Activated naive CD8-positive, alpha-beta T cell (primary cell): ENCODE results near the gene WSCD2.

Experiments
- H3K27ac Mint-ChIP-seq: one replicate; pipeline ENCODE4 v1.8.0; 2021; ENCODE audit warnings: mixed read lengths
- H3K27me3 Mint-ChIP-seq: one replicate; pipeline ENCODE4 v1.8.0; 2021; ENCODE audit warnings: mixed read lengths
- H3K36me3 Mint-ChIP-seq: one replicate; pipeline ENCODE4 v1.8.0; 2021; ENCODE audit warnings: mixed read lengths
- H3K4me1 Mint-ChIP-seq: one replicate; pipeline ENCODE4 v1.8.0; 2021; ENCODE audit warnings: low read depth, mixed read lengths
- H3K4me3 Mint-ChIP-seq: one replicate; pipeline ENCODE4 v1.8.0; 2021; ENCODE audit warnings: mild to moderate bottlenecking, mixed read lengths
- H3K9me3 Mint-ChIP-seq: one replicate; pipeline ENCODE4 v1.8.0; 2021; ENCODE audit warnings: low read depth, mixed read lengths

Gene WSCD2

DNA sequence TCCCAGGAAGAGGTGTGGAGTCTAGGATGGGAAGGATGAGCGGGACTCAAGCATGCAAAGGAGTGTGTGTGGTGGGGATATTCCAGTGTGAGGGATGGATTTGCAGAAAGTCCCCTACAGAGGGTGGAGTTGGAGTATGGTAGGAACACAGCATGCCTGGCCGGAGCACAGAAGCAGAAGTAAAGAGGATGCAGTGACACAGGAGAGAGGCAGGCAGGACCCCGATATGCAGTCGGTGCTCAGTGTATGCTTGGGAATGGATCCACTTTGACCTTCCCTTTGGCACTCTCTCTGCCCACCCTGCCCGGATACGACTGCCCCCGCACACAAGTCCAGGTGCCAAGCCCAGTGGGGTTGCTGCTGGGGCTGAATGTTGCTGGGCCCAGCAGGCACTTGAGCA is 21.3 kb downstream of the WSCD2 start:
- Mint-ChIP-seq H3K4me1 (no peaks in the 10 kb centered on the region), H3K9me3 (no peaks in the 10 kb centered on the region), H3K27ac (no peak overlapping the region), H3K4me3 (no peak overlapping the region), H3K27me3 (peaks cover 17% of the 10 kb centered on the region), H3K36me3 (no peaks in the 10 kb centered on the region)

DNA sequence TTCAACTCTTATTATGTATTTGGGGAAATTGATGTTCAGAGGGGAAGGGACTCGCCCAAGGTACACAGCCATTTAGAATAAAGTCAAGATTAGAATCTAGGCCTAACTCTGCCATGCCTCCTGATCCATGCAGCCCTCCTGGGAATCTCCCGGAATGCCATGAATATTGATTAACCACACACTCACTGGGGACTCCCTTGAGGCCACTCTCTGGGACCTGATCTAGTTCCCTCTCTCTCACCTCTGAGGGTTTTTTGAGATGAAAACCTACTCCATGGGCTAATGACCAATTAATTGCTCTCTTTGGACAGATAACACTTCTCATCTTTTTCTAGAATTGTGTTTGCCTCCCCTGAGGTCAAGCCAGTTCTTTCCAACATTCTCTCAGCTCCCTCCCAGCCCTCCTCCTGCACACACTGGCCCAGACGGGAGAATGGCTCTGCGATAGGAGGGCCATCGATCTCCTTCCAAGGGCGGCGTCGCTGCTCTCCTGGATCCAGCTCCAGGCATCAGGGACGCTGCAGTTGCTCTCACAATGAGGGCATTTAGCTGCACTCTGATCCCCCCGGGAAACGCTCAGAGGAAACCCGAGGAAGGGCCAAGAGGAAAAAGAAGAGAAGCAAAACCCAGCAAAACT is 22.6 kb downstream of the WSCD2 start:
- no peak overlapping the region for H3K27ac Mint-ChIP-seq
- H3K9me3 Mint-ChIP-seq: no peaks in the 10 kb centered on the region
- H3K4me3 Mint-ChIP-seq: no peak overlapping the region
- peaks cover 17% of the 10 kb centered on the region for H3K27me3 Mint-ChIP-seq
- H3K36me3 Mint-ChIP-seq: no peaks in the 10 kb centered on the region
- H3K4me1 Mint-ChIP-seq: no peaks in the 10 kb centered on the region

DNA sequence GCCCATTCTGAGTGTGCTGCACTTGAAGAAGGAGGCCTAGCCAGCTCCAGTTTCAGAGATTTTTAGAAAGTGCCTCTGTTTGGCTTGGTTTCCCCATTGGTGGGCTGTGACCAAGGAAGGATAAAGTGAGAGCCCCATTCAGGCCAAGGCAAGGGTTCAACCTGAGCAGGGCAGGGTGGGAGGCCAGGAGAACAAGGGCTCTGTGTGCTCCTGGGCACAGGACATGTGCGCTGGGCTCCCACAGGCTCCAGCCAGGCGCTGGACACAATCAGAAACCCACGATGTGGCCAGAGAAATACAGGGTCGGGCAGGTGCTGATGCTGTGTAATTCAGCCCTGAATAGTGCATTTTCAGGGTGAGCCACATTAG is 23.1 kb downstream of the WSCD2 start:
- no peak overlapping the region for H3K4me3 Mint-ChIP-seq
- no peaks in the 10 kb centered on the region for H3K9me3 Mint-ChIP-seq
- no peak overlapping the region for H3K27ac Mint-ChIP-seq
- no peaks in the 10 kb centered on the region for H3K36me3 Mint-ChIP-seq
- H3K4me1 Mint-ChIP-seq: no peaks in the 10 kb centered on the region
- H3K27me3 Mint-ChIP-seq: peaks cover 14% of the 10 kb centered on the region

DNA sequence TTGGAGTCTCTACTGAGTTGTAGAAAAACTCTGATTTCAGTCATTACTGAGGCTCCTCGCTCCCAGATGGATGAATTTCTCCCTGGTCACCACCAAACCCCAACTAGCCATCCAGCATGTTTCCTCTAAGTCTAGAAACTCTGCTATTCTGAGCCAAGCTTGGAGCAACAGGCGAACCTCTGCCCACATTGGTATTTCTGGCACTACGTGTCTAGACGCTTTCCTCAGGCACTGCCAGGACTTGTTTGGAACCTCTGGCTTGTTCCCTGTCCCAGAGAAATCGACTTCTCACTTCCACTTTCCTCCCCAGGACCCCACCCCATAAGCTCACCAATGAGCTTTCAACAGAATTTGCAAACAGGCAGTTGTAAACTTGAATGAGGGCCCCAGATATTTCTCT is 27.6 kb downstream of the WSCD2 start:
- Mint-ChIP-seq H3K27ac (no peak overlapping the region), H3K4me3 (no peak overlapping the region), H3K9me3 (no peaks in the 10 kb centered on the region), H3K36me3 (no peaks in the 10 kb centered on the region), H3K27me3 (peaks cover 4% of the 10 kb centered on the region), H3K4me1 (no peaks in the 10 kb centered on the region)

DNA sequence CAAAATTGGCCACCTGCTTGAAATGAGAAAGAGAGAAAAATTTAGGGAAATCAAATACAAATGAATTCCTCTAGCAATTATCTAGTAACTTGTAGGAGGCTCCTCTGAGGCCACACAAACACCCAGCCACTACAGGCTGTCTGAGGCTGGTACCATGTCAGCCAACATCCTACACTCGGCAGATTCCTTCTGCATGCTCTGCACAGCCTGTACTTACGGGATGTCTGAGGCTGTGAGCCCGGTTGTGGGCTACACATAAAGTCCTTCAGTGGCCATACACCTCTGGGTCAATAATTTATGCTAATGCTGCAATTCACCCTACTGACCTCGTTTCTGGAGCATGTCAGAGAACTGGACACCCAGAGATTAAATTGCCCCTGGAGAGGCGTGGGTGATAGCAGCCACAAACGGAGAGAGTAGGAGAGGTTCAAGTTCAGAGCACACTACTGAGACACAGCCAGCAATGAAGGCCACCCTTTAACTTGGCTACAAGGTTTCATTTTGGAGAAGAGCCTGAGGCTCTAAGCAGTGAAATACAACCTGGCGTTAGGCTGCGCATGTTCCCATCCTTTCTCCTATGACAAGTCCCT is 28.9 kb downstream of the WSCD2 start:
- Mint-ChIP-seq H3K27ac (no peak overlapping the region), H3K4me3 (no peak overlapping the region), H3K36me3 (no peaks in the 10 kb centered on the region), H3K27me3 (peaks cover 2% of the 10 kb centered on the region), H3K9me3 (no peaks in the 10 kb centered on the region), H3K4me1 (no peaks in the 10 kb centered on the region)

DNA sequence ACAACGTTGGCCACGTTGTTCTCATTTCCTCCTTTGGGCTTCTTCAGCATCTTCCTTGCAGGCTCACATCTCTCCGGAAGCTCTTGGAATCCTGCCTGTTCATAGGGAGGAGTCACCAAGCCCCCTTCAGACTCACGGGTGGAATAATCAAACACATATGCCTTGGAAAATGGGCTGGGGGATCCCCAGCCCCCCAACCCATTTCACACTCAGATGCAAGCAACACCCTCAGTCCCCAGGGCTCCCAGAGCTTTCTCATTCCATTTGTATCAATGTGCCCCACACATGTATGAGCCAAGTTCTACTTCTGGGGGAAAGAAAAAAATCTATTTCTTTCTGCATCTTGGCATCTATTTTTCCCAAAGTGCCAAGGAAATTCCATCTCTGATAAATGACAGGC is 33.1 kb downstream of the WSCD2 start:
- no peaks in the 10 kb centered on the region for H3K4me1 Mint-ChIP-seq
- no peak overlapping the region for H3K4me3 Mint-ChIP-seq
- peaks cover 3% of the 10 kb centered on the region for H3K27me3 Mint-ChIP-seq
- H3K27ac Mint-ChIP-seq: no peak overlapping the region
- H3K36me3 Mint-ChIP-seq: no peaks in the 10 kb centered on the region
- H3K9me3 Mint-ChIP-seq: no peaks in the 10 kb centered on the region

DNA sequence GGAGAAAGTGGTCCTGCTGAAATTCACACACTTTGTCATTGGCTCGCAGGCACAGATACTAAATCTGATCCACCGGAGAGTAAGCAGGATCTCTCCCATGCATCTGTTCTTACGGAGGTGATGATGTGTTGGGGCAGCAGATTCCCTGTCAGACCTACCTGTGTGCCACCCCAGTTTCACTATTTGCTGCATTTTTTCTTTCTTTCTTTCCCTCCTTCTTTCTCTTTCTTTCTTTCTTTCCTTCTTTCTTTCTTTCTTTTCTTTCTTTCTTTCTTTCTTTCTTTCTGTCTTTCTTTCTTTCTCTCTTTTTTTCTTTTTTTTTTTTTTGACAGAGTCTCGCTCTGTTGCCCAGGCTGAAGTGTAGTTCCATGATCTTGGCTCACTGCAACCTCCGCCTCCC is 37.4 kb downstream of the WSCD2 start:
- H3K27me3 Mint-ChIP-seq: peaks cover 12% of the 10 kb centered on the region
- H3K4me1 Mint-ChIP-seq: no peaks in the 10 kb centered on the region
- no peak overlapping the region for H3K27ac Mint-ChIP-seq
- H3K36me3 Mint-ChIP-seq: no peaks in the 10 kb centered on the region
- no peak overlapping the region for H3K4me3 Mint-ChIP-seq
- no peaks in the 10 kb centered on the region for H3K9me3 Mint-ChIP-seq

DNA sequence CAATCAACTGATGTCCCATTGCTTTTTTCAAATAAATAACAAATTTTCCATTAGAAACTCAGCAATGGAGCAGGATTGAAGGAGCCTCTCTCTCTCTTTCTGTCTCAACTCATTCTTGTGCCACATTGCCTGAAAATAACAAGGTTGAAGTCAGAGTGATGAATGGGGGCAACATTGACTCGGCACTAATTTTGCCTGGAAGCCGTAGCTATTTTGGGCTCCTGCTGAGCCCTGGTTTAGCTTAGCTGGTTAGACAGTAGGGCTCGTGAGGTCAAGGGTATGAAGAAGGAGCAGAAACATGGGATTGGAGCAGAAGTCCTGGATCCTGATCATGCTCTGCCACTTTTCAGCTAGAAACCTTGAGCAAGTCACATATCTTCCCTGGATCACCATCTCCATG is 38.9 kb downstream of the WSCD2 start:
- H3K4me3 Mint-ChIP-seq: no peak overlapping the region

DNA sequence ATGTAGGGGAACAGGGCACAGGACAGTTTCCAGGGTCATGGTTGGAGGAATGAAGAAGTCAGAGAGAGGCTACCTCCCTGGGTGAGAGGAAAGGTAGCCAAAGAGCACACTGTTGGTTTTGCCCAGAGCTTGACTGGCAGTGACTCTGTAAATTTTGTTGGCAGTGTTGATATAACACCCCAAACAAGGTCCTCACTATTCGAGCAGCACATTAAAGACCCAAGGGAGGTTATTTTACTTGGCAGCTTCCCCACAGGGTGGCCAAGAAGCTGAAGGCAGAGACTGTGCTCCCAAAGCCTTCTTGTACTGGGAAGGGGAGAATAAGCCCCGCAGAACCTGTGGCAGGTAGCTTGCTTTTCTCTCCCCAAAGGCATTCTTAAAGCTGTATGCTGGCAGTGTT is 40.6 kb downstream of the WSCD2 start:
- H3K4me1 Mint-ChIP-seq: no peaks in the 10 kb centered on the region
- H3K27ac Mint-ChIP-seq: no peak overlapping the region
- peaks cover 12% of the 10 kb centered on the region for H3K27me3 Mint-ChIP-seq
- H3K36me3 Mint-ChIP-seq: no peaks in the 10 kb centered on the region
- H3K4me3 Mint-ChIP-seq: no peak overlapping the region
- no peaks in the 10 kb centered on the region for H3K9me3 Mint-ChIP-seq

More for the DNA sequence above, 38.9 kb downstream of the WSCD2 start:
- H3K27ac Mint-ChIP-seq: no peak overlapping the region
- peaks cover 12% of the 10 kb centered on the region for H3K27me3 Mint-ChIP-seq
- H3K9me3 Mint-ChIP-seq: no peaks in the 10 kb centered on the region
- H3K4me1 Mint-ChIP-seq: no peaks in the 10 kb centered on the region
- no peaks in the 10 kb centered on the region for H3K36me3 Mint-ChIP-seq

DNA sequence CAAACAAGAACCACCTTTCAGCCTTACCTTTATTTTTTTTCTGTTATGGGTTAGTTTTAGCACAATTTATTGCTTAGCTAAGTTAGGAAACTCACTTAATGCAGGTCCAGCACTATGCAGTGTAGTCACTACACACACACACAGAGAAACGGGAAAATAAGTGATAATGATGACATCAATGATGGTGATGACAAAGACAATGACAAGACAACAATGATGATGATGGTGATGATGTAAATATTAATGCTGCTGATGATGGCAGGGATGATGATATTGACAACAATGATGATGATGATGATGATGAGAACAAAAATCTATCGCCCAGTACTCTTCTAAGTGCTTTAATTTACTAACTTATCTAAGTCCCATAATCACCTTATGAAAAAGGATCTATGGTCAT is 41.1 kb downstream of the WSCD2 start:
- Mint-ChIP-seq H3K9me3 (no peaks in the 10 kb centered on the region), H3K4me1 (no peaks in the 10 kb centered on the region), H3K27ac (no peak overlapping the region), H3K36me3 (no peaks in the 10 kb centered on the region), H3K27me3 (peaks cover 12% of the 10 kb centered on the region), H3K4me3 (no peak overlapping the region)

DNA sequence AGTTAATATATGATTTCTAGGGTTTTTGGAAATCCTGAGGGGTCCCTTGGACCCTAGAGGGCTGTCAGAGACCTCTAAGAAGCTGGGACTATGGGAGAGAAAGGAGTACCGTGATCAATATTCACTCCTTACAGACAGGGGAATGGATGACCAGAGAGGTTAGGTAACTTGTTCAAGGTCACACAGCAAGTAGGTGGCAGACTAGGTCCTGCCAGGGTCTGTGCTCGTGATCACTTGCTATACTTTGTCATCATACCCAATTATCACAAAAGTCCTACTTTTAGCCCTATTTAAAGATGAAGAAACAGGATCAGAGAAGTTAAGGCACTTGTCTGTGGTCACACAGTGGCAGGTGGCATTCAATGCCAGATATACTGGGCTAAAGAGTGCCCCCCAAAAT is 42.9 kb downstream of the WSCD2 start:
- Mint-ChIP-seq H3K27me3 (peaks cover 10% of the 10 kb centered on the region), H3K36me3 (no peaks in the 10 kb centered on the region), H3K4me1 (no peaks in the 10 kb centered on the region), H3K9me3 (no peaks in the 10 kb centered on the region), H3K4me3 (no peak overlapping the region), H3K27ac (no peak overlapping the region)

DNA sequence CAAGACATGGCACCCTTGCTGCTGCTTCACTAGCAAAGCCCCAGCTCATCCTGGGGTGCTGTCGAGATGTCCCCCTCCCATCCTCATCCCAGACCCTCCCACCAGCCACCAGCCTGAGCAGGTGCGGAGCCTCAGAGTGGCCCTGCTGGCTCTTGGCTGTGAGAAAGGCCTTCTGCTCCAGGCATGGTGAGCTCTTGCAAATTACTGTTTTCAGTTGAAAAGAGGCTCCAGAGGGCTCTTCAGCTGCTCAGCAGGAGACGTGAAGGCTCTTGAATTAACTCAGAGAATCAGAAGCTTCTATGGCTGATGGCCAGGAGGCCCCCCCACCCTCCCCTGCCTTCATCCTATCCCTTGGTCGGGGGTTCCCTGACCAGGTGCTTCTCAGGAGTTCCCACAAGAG is 44.1 kb downstream of the WSCD2 start:
- Mint-ChIP-seq H3K4me1 (no peaks in the 10 kb centered on the region), H3K27ac (no peak overlapping the region), H3K4me3 (no peak overlapping the region), H3K36me3 (no peaks in the 10 kb centered on the region), H3K9me3 (no peaks in the 10 kb centered on the region), H3K27me3 (peaks cover 13% of the 10 kb centered on the region)

DNA sequence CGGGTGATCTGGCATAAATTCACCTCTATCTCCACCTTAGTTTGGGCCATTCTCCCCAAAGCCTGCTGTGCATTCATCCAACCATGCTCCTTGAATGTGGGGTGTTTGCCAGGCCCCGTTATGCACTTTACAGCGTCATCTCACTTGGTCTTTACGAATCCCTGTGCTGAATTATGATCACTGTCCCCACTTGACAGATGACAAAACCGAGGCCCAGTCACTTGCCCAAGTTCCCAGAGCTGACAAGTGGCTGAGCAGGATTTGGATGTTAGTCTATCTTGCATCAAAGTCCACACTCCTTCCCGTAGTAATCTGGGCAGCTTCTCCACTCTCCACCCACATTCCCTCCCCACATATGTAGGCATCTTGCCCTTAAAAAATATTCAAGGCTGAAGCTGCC is 44.8 kb downstream of the WSCD2 start:
- Mint-ChIP-seq H3K9me3 (no peaks in the 10 kb centered on the region), H3K4me3 (no peak overlapping the region), H3K36me3 (no peaks in the 10 kb centered on the region), H3K4me1 (no peaks in the 10 kb centered on the region), H3K27ac (no peak overlapping the region), H3K27me3 (peaks cover 8% of the 10 kb centered on the region)

DNA sequence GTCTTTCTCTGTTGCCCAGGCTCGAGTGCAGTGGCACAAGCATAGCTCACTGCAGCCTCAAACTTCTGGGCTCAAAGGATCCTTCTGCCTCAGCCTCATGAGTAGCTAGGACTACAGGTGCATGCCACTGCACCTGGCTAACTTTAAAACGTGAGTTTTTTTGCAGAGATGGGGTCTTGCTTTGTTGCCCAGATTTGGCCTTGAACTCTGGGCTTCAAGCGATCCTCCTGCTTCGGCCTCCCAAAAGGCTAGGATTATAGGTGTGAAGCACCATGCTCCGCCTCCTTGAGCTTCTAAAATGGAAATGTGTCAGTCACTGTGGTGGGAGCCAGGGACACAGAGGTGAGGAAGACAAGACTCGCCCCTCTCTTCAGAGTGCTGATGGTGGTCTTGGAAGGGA is 45.6 kb downstream of the WSCD2 start:
- Mint-ChIP-seq H3K27ac (no peak overlapping the region), H3K9me3 (no peaks in the 10 kb centered on the region), H3K27me3 (peaks cover 10% of the 10 kb centered on the region), H3K36me3 (no peaks in the 10 kb centered on the region), H3K4me1 (no peaks in the 10 kb centered on the region), H3K4me3 (no peak overlapping the region)

DNA sequence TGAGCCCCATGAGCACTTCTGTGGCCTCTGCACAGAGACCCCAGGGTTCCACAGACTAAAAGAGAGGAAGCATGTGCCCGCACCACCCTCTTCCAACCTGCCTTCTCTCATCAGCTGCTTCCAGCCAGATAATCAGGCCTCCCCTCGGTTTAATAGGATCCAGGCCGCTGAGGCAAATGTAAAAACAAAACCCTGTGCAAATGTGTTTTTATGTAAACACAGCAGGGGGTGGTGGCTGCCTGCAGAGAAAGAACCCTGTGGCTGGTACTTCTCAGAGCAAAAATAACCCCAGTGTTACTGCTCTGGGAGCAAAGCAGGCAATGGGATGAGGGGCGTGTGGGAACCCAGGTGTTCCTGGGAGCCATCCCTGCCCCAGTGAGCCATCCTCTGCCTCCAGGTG is 46.2 kb downstream of the WSCD2 start:
- Mint-ChIP-seq H3K9me3 (no peaks in the 10 kb centered on the region), H3K27me3 (peaks cover 9% of the 10 kb centered on the region), H3K36me3 (no peaks in the 10 kb centered on the region), H3K4me3 (no peak overlapping the region), H3K27ac (no peak overlapping the region), H3K4me1 (no peaks in the 10 kb centered on the region)

DNA sequence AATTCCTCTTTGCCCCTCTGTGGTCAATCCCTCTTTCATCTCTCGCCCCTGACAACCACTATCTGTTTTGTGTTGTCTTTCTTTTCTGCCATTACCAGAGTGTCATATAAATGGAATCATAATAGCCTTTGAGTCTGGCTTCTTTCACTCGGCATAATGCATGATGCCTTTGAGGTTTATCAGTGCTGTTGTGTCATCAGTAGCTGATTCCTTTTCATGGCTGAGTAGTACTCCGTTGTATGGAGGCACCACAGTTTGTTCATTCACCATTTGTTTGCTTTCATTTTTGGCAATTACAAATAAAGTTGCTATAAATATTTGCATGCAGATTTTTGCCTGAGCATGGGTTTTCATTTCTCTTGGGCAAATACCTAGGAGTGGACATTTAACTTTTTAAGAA is 47.2 kb downstream of the WSCD2 start:
- peaks cover 10% of the 10 kb centered on the region for H3K27me3 Mint-ChIP-seq
- no peak overlapping the region for H3K4me3 Mint-ChIP-seq
- no peaks in the 10 kb centered on the region for H3K4me1 Mint-ChIP-seq
- H3K36me3 Mint-ChIP-seq: no peaks in the 10 kb centered on the region
- H3K9me3 Mint-ChIP-seq: no peaks in the 10 kb centered on the region
- no peak overlapping the region for H3K27ac Mint-ChIP-seq
